Lung (tissue), 12 donors: Measurements from ENCODE around the gene AP2A2. TPM values are rescaled to one million over a fixed set of nuclear protein-coding genes. Genes with fewer than 3 reads are reported as not detected.

Experiments used
- ATAC-seq: fragments of 200-7000 bp; cut with Tn5 transposase; one replicate; pipeline ENCODE4 v1.9.1; 2020; ENCODE audit warnings: moderate number of reproducible peaks; ENCODE audit not compliant: insufficient read depth, low FRiP score
- DNase-seq, 3 donors: peaks; one replicate each; pipeline ENCODE4 v3.0.0-alpha.2; 2013 to 2017
- H3K27ac ChIP-seq, 2 donors: one replicate each; pipeline ENCODE4 v1.5.1; 2013; ENCODE audit warnings: mild to moderate bottlenecking in 2 of 2, moderate library complexity in 2 of 2, control low read depth in 1 of 2, inconsistent platforms in 1 of 2, low read depth in 1 of 2, low read length in 1 of 2
- H3K27me3 ChIP-seq, 3 donors: one replicate each; pipeline ENCODE4 v1.5.1; 2013; ENCODE audit warnings: low read length in 2 of 3; ENCODE audit not compliant: control insufficient read depth in 3 of 3, insufficient read depth in 3 of 3
- H3K36me3 ChIP-seq, 4 donors: one replicate each; pipeline ENCODE4 v1.5.1; 2013; ENCODE audit warnings: low read length in 4 of 4, mild to moderate bottlenecking in 1 of 4, moderate library complexity in 1 of 4; ENCODE audit not compliant: control insufficient read depth in 4 of 4, insufficient read depth in 4 of 4
- H3K4me1 ChIP-seq, 5 donors: one replicate each; pipeline ENCODE4 v1.5.1; 2013; ENCODE audit warnings: low read length in 5 of 5, mild to moderate bottlenecking in 2 of 5, moderate library complexity in 1 of 5; ENCODE audit not compliant: control insufficient read depth in 5 of 5, insufficient read depth in 5 of 5
- H3K4me3 ChIP-seq: one replicate; pipeline ENCODE4 v1.5.1; 2013; ENCODE audit warnings: mild to moderate bottlenecking, control low read depth, moderate library complexity
- H3K9ac ChIP-seq, 2 donors: one replicate each; pipeline ENCODE4 v1.5.1; 2013; ENCODE audit warnings: low read length in 2 of 2, control low read depth in 1 of 2; ENCODE audit not compliant: insufficient read depth in 1 of 2
- H3K9me3 ChIP-seq, 4 donors: one replicate each; pipeline ENCODE4 v1.5.1; 2013; ENCODE audit warnings: low read length in 3 of 4, mild to moderate bottlenecking in 1 of 4, moderate library complexity in 1 of 4; ENCODE audit not compliant: control insufficient read depth in 4 of 4, insufficient read depth in 3 of 4
- CTCF ChIP-seq: IDR thresholded peaks from 2 replicates; pipeline ENCODE4 v1.5.1; 2012; ENCODE audit warnings: mild to moderate bottlenecking; ENCODE audit errors: control extremely low read depth, extremely low read depth
- WGBS, 2 donors: extraction: QIAGEN DNeasy Blood & Tissue Kit; methylation state at CpG; one replicate each; pipeline ENCODE4 v1.1.7; 2013; 5-methylcytosine and 5-hydroxymethylcytosine counted together
- polyA plus RNA-seq, 2 donors: library from polyadenylated mRNA; stranded (reverse); fragments of 200-250 nt; gene quantifications; one replicate each; pipeline ENCODE4 v1.2.1, GENCODE V29; 2013
- total RNA-seq, 2 donors: library from RNA; depleted of rRNA in 1 of 2; stranded (reverse); fragments of >200 nt in 1 of 2; gene quantifications; one replicate each; pipeline ENCODE4 v1.2.1, GENCODE V29; 2014 to 2021
- donor health status: control.
- donor health status: control.
- donor health status: Bipolar disorder and iron deficiency.
- donor health status: healthy.
- donor health status: DM: yes; HTN: yes; CAD: no.

Gene AP2A2
- total and polyA plus RNA-seq, 4 donors: 33.8 to 93.2 (median 54.4) TPM

- Histone ChIP-seq H3K36me3 (no peaks in the 10 kb centered on the region), H3K27ac (no peak overlapping the region), H3K4me1 (no peaks in the 10 kb centered on the region), H3K9ac (no peak overlapping the region), H3K9me3 (peaks cover 0 to 2% (median 0%) of the 10 kb centered on the region in 4 donors), H3K4me3 (no peak overlapping the region), H3K27me3 (peaks cover 0 to 6% (median 0%) of the 10 kb centered on the region in 3 donors)
- 72 to 85% methylated on average over 32 to 39 of the region's 39 CpGs for WGBS, 2 donors
- no peak for TF ChIP-seq CTCF
- DNase-seq: no peak
- ATAC-seq: no peak
Measured at GRCh38 chr11:1034456-1035295, 109.0 kb downstream of the AP2A2 start.

DNA sequence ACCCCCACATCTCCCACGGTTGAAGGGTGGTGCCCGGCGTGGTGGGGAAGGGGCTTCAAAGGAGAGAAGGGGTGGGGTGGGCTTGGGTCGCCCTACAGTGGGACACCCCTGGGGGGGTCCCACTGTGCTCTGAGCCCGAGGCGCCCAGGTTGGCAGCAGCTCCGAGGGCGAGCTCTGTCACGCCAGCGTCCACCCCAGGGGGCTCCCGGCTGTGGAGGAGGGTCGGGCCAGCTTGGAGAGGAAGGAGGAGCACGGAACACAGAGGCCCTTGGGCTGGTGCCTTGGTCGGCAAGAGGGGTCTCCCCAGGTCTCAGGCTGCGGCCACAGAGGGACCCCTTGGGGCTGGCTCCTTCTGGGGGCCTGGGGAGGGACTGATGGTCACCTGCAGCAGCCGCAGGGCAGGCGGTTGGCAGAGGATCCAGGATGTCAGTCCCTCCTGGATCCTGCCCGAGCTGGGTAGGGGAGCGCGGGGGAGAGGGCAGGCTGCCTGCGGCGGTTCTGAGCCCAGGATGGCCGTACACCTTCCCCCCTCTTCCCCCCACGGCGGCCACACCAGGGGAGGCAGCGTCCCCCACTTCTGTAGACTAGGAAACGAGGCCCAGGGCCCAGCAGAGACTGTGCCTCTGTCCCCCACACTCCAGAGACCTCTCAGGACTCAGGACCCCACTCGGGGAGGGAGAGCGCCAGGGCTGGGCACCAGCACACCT is 110.1 kb downstream of the AP2A2 start:
- Histone ChIP-seq H3K27me3 (peaks cover 0 to 6% (median 0%) of the 10 kb centered on the region in 3 donors), H3K4me3 (no peak overlapping the region), H3K9ac (no peak overlapping the region), H3K36me3 (no peaks in the 10 kb centered on the region), H3K27ac (no peak overlapping the region), H3K9me3 (peaks cover 0 to 2% (median 0%) of the 10 kb centered on the region in 4 donors), H3K4me1 (peaks cover 0 to 5% (median 0%) of the 10 kb centered on the region in 5 donors)
- 77 to 83% methylated on average over 20 to 29 of the region's 29 CpGs for WGBS, 2 donors
- TF ChIP-seq CTCF: no peak
- DNase-seq (no peak), ATAC-seq (no peak)

DNA sequence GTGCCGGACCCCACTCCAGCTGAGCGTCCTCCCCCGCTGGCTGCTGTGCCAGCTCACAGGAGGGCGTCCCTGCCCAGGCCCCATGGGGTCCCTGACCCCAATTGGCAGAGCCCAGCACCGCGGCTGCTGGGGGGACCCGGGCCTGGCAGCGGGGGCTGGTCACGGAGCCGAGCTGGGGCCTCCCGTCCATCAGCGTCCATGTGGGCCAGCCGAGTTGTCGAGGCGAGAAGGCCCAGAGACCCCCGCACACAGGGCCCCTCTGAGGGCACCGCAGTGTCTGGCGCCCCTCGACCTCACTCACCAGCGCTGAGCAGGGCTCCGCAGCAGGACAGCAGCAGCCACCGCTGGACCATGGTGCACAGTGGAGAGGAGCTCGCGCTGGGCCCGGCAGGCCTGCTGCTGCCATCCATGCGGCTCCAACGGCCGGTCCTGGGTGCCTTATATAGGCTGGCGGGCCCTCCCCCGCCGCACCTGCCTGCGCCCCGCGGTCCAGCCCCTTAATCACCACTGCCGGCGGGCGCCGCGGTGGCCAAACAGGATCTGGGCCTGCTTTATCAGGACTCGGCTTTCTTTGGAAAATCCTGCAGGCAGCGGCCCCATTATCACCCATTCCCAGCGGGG is 110.7 kb downstream of the AP2A2 start, which contains the start of gene MUC6:
Gene MUC6, minus strand, starts transcription at position 416 of the 621 bp plus-strand sequence. Its CDS starts 63 bp downstream, at position 353.
- Histone ChIP-seq H3K9ac (no peak within 1 kb of the TSS), H3K9me3 (peaks cover 0 to 2% (median 0%) of the 10 kb centered on the region in 4 donors), H3K4me3 (no peak within 1 kb of the TSS), H3K27me3 (peaks cover 0 to 6% (median 0%) of the 10 kb centered on the region in 3 donors), H3K36me3 (no peaks in the 10 kb centered on the region), H3K4me1 (peaks cover 0 to 10% (median 0%) of the 10 kb centered on the region in 5 donors), H3K27ac (no peak within 1 kb of the TSS)
- DNase-seq: no peak
- ATAC-seq: no peak
- 61 to 82% methylated on average over 41 to 42 of the region's 42 CpGs for WGBS, 2 donors
- no peak for TF ChIP-seq CTCF
